ENCODE results near the gene CD1B.
"Not testable (repeated sequence)": the region's sequence is repeated elsewhere in the genome, so short reads cannot be mapped to it uniquely, and the experiment has no call there.

CD1B gene

DNA sequence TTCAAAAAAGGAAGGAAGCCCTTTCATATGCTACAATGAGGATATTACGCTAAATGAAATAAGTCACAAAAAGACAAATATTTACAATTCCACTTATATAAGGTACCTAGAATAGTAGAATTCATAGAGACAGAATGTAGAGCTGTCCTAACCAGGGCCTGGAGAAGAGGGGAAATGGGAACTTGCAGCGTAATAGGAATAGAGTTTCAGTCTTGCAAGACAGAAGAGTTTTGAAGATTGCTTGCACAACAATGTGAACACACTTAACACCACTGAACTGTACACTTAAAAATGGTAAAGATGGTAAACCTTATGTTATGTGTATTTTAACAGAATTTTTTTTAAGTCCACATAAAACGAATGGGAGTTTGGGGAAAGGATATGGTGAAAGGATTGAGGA is 2.9 kb downstream of the CD1B start:
- DNase-seq (ENCODE audit: low read depth), result no peak

DNA sequence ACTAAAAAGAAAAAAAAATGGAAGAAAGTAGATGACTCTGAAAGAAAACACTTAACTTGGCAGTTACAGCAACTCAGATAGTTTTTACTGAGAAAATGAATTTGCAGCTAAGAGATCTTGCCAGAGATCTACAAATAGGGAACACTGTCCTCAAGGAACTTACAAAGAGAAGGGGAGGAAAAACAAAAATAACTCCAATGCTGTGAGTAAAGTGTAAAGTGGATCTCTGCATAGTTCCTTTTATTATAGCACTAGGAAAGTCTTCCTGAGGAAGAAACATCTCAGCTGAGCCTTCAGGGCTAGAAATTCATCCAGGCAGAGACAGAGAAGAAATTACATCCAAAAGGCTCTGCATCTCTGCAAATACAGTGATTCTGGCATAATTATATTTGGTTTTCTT is 3.9 kb downstream of the CD1B start:
- DNase-seq (ENCODE audit: low read depth), result no peak

DNA sequence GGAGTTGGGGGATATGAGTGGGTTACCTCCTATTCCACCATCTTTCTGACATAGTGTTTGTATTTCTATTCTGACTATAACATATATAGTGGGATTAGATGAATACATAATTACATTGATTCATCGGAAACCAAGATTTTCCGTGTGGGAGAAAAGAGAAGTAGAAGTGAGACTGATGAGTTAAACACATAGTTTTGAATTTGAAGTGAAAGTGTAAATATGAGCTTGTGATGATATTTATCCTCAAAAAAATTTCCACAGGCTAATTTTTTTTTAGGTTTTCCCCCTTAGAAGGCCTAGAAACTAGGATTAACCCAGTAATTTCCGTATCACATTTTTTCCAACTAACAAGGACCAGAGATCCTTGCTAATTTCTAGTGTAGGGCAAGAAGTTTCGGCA is 6.9 kb downstream of the CD1B start:
- DNase-seq (ENCODE audit: low read depth), result no peak

DNA sequence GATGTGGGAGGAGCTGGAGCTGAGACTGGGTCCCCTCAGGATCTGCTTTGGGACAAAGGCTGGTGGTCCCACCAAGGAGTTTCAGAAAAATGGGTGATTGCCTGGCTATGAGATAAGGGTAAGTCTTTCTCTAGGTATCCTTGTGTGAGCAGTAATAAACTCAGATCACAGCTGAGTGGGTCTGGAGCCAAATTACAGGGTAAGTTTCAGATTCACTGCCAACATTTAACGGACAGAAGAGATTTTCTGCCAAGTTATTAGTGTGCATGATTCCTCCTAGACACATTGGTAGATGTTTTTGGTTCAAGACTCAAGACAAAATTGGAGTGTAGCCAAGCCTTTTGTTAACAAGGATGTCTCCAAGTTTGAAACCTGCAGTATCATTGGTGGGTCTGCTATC is 7.5 kb downstream of the CD1B start:
- no peak for DNase-seq (ENCODE audit: low read depth)

DNA sequence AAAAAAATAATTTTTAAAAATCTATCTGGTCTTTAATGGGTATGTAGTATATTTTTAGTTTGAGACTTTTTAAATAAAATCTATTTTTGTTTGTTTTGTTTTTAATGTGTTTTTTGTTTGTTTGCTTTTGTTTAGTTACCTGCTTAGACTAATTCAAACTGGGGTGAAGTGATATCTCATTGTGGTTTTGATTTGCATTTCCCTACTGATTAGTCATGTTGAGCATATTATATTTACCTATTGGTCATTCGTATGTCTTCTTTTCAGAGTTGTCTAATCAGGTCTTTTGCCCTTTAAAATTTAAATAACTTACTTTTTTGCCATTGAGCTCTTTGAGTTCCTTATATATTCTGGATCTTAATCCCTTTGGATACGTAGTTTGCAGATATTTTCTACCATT is 20.3 kb downstream of the CD1B start:
- no peak for DNase-seq (ENCODE audit: low read depth)

GRCh38 chr1:158310623-158311022 is 20.7 kb downstream of the CD1B start:
- DNase-seq (ENCODE audit: low read depth), result no peak

- DNase-seq (ENCODE audit: low read depth), result no peak
Measured at GRCh38 chr1:158295791-158296190, 35.5 kb downstream of the CD1B start.

- DNase-seq (ENCODE audit: low read depth), result no peak
Measured at GRCh38 chr1:158290321-158290844, 40.9 kb downstream of the CD1B start.

DNA sequence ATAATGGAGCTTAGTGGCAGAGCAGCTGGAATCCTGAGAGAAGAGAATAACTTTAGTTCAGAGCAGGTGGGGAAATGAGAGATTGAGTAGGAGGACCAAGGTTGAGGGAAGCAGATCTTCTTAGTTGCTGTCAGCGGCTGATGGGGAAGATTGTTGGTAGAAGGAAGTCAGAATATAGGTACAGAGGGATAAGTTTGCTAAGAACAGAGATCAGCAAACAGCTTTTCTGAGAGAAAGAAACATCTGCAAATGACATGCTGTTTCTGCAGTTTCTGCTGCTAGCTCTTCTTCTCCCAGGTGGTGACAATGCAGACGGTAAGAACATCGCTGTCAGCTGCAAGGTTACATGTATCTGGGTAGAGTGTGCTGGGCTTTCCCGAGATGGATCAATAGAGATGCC is 41.5 kb downstream of the CD1B start, which contains the start of gene CD1C:
CD1C (plus strand) TSS at position 113 of the 400 bp plus-strand sequence; CDS start at position 255, 142 bp downstream.
- DNase-seq (ENCODE audit: low read depth), result no peak

DNA sequence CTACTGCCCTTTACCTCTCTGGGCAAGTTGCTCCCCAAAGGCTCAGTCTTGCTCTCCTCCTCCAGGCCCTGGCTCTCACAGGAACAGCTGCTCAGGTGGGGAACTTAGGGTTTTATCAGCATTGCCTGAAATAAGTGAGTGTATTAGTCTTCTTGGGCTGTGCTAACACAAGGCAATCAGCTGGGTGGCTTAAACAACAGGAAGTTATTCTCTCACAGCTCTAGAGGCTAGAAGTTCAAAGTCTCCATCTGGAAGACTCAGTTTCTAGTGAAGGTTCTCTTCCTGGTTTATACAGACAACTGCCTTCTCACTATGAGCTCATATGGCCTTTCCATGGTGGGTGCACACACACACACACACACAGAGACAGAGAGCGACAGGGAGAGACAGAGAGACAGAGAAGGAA is 44.4 kb downstream of the CD1B start:
- no peak for DNase-seq (ENCODE audit: low read depth)

GRCh38 chr1:158286487-158286886 is 44.8 kb downstream of the CD1B start:
- no peak for DNase-seq (ENCODE audit: low read depth)

DNA sequence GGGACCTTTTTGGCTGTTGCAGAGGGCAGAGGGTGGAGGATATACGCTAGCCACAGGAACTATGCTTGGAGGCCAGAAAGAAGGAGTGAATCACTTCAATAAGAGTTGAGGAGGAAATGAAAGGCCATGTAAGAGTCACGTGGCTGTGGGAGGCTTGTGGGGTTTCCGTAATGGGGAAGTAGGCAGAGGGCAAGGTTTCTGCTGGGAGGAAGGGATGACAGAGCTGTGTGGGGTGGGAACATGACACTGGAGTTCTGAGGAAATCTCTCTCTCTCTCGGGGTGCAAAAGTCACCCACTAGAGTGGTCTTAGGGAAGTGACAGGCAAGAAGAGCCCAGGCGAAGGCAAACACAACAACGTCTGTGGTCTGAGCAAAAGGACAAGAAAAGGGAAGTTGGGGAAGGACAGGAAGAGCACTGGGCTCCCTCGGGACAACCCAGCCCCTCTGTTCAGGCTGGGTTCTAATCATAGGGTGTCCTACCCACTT is 45.5 kb downstream of the CD1B start:
- DNase-seq (ENCODE audit: low read depth), result no peak

DNA sequence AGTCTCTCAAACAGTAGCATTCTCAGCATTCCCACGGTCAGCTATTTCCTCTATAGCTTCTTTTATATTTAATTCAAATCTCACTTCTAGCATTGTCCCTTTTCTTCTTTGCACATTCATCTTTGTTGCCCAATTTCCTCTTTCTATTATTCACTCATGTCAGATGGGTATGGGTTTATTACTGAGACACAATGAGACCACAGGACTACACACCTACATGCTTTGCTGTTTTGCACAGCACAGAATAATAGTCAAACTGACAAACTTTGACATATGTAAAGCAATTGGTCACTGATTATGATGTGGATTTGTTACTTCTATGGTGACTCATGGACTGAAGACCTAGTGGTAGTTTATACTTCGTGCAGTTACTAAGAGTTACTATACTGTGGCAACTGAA is 47.4 kb downstream of the CD1B start:
- DNase-seq (ENCODE audit: low read depth), result no peak

GRCh38 chr1:158282421-158282820 is 48.9 kb downstream of the CD1B start:
- DNase-seq (ENCODE audit: low read depth), result not testable (repeated sequence)
